GM19452 (cell line): ENCODE data around the gene SMC5.
"Not testable (repeated sequence)": the region's sequence is repeated elsewhere in the genome, so short reads cannot be mapped to it uniquely, and the experiment has no call there.

ENCODE experiments used
- ATAC-seq: cut with Tn5 transposase; IDR thresholded peaks from one replicate; pipeline ENCODE4 v1.9.1; 2021; ENCODE audit not compliant: unreplicated experiment

SMC5 gene

DNA sequence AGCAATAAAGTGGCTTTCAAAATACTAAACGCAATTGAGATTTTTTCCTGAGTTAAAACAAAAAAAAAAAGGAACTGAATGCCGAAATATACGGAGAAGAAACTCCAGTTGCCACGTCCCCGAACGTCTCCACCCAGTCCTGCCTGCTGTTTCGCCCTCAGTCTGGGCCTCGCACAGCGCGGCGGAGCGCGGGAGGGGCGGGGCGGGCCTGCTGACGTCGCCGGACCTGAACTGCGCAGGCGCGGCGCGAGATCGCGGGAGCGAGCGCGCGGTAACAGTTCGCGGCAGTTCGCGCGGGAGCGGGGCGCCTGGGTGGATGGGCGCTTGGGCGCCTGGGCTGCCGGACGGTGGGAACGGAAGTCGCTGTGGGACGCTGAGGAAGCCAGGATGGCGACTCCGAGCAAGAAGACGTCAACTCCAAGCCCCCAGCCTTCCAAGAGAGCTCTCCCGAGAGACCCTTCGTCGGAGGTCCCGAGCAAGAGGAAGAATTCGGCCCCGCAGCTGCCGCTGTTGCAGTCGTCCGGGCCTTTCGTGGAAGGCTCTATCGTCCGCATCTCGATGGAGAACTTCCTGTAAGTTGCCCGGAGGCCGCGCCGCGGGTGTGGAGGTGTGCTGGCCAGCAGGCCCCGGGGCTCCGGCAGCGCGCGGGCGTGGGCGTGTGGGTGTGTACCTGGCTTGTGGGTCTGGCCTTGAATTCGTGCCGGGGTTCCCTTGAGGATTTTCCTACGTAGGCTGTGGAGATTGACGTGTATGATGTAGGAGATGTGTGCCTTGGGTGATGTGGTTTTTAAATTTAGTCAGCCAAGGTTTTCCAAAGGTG lies at the start of gene SMC5:
SMC5 (plus strand) TSS at position 287 of the 820 bp plus-strand sequence; CDS start at position 388, 101 bp downstream.
- peak; percentile 80 for ATAC-seq

- no peak for ATAC-seq
These were observed 41.7 kb upstream of the SMC5 start for GRCh38 chr9:70217029-70217428.

GRCh38 chr9:70218767-70219166 lies 40.0 kb upstream of the SMC5 start:
- no peak for ATAC-seq

DNA sequence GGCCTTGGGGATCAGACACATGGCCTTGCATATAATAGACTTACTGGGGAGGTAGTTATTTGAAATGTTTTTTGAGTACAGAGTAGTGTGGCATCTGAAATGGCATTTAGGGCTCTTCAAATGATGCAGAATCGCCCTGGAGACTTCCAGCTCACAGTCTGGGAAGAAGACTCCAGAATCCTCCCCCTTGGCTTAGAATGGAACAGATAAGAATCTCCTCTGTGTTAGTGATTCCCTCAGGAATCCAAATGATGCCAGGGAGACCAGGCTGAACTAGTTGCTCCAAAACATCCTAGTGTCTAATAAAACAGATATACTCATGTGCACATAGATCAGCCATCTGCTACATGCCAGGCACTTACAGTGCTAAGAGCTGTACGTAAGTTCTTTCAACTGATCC lies 38.6 kb upstream of the SMC5 start:
- no peak for ATAC-seq

GRCh38 chr9:70222354-70222753 lies 36.4 kb upstream of the SMC5 start:
- ATAC-seq, result no peak

- no peak for ATAC-seq
These were observed 30.7 kb upstream of the SMC5 start for GRCh38 chr9:70228118-70228517.

- ATAC-seq, result no peak
These were observed 30.2 kb upstream of the SMC5 start for GRCh38 chr9:70228611-70229010.

DNA sequence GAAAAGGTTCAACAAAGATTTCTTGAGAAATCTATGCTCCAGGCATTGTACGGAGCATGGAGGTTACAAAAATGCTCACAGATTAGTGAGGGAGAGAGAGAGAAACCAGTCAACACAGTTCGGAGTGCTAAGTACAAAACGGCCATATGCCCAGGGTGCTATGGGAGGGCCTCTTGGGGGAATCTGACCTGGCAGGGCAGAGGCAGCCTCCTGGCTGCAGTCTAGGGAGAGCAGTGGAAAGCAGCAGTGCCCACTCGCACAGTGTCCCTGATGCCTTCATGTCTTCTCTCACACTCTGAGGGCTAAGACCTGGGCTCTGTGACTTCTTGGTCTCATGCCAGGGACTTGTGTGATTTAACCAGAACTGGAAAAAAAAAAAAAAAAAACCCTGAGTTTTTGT lies 29.8 kb upstream of the SMC5 start:
- no peak for ATAC-seq

DNA sequence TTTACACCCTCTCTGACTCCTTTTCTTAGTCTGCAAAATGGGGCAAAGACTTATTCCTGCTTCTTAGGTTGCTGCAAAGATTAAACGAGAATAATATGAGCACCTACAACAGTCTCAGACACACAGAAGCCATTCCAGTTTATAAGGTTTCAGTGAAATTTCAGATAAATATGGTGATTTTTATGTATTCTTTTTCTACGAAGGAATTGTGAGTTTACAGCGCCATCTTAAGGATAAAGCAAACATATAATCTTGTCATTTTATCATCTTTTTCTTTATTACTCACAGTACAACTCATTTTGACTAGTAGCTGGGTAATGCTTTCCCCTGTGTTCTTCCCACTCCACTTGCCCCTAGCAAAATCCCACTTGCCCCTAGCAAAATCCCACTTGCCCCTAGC lies 29.2 kb upstream of the SMC5 start:
- no peak for ATAC-seq

DNA sequence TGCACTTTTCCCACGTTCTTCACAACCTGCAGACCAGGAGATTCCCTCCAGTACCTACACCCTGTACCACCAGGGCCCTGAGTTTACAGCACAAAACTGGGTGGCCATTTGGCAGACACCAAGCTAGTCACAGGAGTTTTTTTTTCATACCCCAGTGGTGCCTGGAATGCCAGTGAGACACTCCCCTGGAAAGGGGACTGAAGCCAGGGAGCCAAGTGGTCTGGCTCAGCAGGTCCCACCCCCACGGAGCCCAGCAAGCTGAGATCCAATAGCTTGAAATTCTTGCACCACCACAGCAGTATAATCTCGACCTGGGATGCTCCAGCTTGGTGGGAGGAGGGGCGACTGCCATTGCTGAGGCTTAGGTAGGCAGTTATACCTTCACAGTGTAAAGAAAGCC lies 26.3 kb upstream of the SMC5 start:
- no peak for ATAC-seq

DNA sequence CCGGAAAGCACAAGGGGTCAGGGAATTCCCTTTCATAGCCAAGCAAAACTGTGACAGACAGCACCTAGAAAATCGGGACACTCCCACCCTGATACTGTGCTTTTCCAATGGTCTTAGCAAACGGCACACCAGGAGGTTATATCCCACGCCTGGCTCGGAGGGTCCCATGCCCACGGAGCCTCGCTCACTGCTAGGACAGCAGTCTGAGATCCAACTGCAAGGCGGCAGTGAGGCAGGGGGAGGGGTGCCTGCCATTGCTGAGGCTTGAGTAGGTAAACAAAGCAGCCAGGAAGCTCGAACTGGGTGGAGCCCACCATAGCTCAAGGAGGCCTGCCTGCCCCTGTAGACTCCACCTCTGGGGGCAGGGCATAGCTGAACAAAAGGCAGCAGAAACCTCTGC lies 24.6 kb upstream of the SMC5 start:
- ATAC-seq, result not testable (repeated sequence)

GRCh38 chr9:70245952-70246351 lies 12.8 kb upstream of the SMC5 start:
- ATAC-seq, result not testable (repeated sequence)

- ATAC-seq, result no peak
These were observed 8.6 kb upstream of the SMC5 start for GRCh38 chr9:70250221-70250620.

- ATAC-seq, result no peak
These were observed 3.3 kb upstream of the SMC5 start for GRCh38 chr9:70255486-70255885.

- no peak for ATAC-seq
These were observed 2.6 kb upstream of the SMC5 start for GRCh38 chr9:70256123-70256551.

DNA sequence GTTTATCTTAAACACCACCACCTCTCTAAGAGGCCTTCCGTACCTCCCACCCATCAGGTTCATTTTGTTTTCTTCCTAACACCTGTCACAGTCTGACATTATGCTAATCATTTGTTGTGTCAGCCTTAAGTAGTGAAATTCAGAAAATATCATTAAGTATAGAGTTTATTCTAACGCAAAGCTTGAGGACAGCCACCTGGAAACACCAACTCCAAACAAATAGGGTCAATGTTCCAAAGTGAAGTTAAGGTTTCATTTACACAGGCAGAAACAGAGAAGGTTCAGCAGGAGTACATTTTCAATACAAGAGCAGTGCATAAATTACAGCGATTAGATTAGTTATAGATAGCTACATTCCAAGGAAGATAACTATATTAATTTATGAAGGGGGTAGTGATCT lies 1.3 kb upstream of the SMC5 start:
- ATAC-seq, result no peak

DNA sequence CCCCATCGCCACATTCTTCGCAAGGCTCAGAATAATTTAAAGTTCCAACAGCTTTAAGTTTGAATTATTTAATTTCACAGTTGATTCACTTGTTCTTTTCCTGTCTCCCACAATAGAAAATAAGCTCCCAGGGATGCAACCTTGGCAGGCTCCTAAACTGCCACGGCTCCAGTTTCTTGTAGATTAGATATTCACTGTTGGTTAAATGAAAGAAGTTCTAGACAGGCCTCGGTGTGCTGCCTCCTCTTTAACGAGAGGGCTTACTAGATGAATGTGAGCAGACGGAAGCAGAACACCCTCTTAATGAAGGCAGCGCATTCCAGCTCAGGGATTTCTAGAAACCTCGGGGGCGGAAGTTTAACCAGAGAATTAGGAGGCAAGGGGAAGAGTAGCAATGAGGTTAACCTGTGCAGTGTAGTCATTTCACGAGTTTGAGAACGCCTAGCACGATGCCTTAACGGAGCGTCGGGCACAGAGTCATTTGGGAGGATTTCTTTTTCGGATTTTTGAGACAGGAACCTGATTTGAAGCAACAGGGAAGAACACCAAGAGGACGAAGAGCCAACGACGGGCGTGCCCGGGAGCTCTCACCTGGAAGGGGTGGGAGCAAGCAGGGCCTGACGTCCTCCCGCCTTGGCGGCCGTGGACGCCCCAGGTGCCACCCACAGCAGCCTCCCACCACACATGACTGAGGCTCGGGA lies 637 bp upstream of the SMC5 start:
- ATAC-seq, result peak; percentile 41

GRCh38 chr9:70259512-70259802 lies 679 bp downstream of the SMC5 start:
- ATAC-seq, result no peak

DNA sequence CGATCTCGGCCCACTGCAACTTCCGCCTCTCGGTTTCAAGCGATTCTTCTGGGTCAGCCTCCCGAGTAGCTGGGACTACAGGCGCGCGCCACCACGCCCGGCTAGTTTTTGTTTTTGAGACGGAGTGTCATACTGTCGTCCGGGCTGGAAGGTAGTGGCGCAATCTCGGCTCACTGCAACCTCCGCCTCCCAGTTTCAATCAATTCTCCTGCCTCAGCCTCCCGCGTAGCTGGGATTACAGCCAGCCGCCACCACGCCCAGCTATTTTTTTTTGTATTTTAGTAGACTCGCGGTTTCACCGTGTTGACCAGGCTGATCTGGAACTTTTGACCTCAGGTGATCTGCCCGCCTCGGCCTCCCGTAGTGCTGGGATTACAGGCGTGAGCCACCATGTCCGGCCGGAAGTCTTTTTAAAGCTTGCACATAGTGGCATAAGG lies 1.2 kb downstream of the SMC5 start:
- ATAC-seq, result no peak

DNA sequence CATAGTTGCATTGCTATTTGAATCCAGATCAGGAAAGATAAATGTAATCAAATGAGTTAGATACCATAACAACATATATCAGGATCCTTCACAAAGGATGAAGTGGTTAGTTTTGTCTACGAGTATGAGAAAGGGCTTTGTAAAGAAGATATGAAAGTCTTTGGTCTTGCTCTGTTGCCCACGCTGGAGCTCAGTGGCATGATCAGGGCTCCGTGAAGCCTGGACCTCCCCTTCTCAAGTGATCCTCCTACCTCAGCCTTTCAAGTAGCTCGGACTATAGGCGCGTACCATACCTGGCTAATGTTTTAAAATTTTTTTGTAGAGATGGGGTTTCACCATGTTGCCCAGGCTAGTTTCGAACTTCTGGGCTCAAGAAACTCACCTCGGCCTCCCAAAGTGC lies 1.8 kb downstream of the SMC5 start:
- peak; percentile 28 for ATAC-seq

DNA sequence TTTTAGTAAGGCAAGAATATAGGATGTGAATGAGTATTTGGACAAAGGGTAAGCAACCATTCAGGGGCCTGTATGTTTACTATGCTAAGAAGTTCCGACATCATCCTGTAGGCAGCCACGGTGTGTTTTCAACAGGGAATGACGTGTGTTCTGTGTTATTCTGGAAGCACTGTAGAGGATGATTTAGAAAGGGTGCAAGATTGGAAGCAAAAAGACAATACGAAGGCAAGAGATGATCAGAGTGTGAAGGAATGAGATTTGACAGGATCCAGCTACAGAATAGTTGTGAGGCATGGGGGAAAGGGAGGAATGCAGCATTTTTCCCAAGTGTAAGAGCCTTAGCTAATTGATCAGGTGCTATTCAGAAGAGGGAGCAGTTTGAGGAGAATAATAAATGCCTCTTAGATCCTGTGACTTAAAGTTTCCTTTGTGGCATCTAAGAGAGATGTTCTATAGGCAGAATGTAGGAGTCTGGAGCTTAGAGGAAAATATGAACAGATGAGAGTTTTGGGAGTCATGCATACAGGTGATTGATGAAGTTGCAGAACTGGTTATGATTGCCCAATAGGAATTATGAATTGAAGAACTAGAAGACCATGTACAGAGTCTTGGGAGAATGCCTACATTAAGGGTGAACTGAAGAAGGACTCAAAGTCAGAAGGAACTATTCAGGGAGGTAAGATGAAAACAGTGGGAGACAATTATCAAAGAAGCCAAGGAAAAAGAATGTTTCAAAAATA lies 2.5 kb downstream of the SMC5 start:
- no peak for ATAC-seq

- ATAC-seq, result no peak
These were observed 3.6 kb downstream of the SMC5 start for GRCh38 chr9:70262366-70262765.
